Duodenal mucosa (tissue), 2 donors: ENCODE measurements around the gene HNRNPLL.
"Not testable (repeated sequence)": the region's sequence is repeated elsewhere in the genome, so short reads cannot be mapped to it uniquely, and the experiment has no call there.

Experiments used
- H3K27ac ChIP-seq: one replicate; pipeline ENCODE4 v1.7.0; 2013; ENCODE audit warnings: low read depth, low read length
- H3K27me3 ChIP-seq, 2 donors: one replicate each; pipeline ENCODE4 v1.7.0; 2013; ENCODE audit warnings: low read length in 2 of 2, control low read depth in 1 of 2; ENCODE audit not compliant: insufficient read depth in 2 of 2, control insufficient read depth in 1 of 2
- H3K36me3 ChIP-seq, 2 donors: one replicate each; pipeline ENCODE4 v1.7.0; 2013; ENCODE audit warnings: low read length in 2 of 2, control low read depth in 1 of 2; ENCODE audit not compliant: insufficient read depth in 2 of 2, control insufficient read depth in 1 of 2
- H3K4me1 ChIP-seq, 2 donors: one replicate each; pipeline ENCODE4 v1.7.0; 2013; ENCODE audit warnings: low read length in 2 of 2, control low read depth in 1 of 2; ENCODE audit not compliant: insufficient read depth in 2 of 2, control insufficient read depth in 1 of 2
- H3K4me3 ChIP-seq, 2 donors: one replicate each; pipeline ENCODE4 v1.7.0; 2013; ENCODE audit warnings: low read length in 2 of 2, low read depth in 1 of 2
- H3K9ac ChIP-seq, 2 donors: one replicate each; pipeline ENCODE4 v1.7.0; 2013; ENCODE audit warnings: low read length in 2 of 2, low read depth in 1 of 2
- H3K9me3 ChIP-seq, 2 donors: one replicate each; pipeline ENCODE4 v1.7.0; 2013; ENCODE audit warnings: low read length in 2 of 2, control low read depth in 1 of 2; ENCODE audit not compliant: control insufficient read depth in 1 of 2

Gene HNRNPLL

DNA sequence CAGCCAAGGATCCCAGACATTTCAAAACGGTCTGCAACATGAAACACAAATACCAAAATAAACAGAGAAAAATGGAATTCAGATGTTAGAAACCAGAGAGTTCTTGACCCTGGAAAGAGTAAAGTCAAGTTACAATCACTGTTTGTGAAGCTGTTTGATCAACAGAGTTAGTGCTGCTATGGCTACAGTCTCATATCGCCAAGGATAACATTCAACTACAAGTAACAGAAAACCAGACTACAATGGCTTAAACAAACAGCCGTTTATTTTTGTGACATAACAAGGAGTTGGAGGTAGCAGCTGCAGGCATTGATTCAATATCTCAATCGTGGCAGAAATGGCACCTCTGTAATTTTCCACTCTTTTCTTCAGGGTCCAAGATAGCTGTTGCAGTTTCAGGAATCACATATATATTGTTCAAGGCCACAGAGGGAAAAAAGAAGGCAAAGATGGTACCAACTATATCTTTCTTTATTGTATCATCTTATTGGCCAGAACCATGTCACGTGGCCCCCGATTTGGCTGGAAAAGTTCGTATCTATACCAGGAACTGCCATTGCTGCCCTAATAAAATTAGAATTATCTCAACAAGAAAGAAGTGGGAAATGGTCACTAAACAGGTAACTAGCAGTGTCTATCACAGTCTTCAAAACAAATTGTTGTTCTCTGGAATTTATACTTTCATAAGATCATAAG is 17.7 kb upstream of the HNRNPLL start:
- Histone ChIP-seq H3K4me1 (no peaks in the 10 kb centered on the region), H3K9ac (no peak overlapping the region), H3K4me3 (no peak overlapping the region), H3K27me3 (no peaks in the 10 kb centered on the region), H3K36me3 (no peaks in the 10 kb centered on the region), H3K27ac (no peak overlapping the region), H3K9me3 (no peaks in the 10 kb centered on the region)

DNA sequence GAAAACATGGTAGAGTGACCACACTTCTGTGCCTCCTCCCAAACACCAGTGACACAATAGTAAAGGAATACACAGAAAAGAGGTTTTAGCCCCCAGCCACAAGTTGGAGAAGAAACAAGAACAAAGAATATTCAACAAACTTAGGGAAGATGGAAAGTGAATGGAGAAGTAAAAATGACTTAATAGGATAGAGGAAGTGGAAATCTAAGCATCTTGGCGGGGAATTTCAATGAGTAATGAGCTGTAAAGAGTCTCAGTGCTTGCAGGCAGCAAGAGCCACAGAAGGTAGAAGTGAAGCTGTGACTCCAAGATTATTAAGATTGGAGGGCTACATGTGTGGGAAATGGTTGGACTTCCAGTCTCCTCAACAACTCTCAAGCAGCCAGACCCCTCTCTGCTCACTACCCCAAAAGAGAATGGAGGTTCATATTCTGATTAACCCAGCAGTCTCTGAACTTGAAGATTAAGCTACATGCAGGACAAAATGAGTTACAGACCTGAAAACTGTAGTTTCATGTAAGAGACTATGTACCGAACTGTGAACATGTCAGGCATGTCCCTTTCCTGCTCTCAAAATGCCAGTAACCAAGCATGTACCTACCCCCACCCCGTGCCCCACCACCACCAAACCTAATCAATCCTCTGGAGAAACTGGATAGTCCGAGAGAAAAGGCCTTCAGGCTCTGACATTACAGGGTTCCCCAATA is 16.9 kb upstream of the HNRNPLL start:
- Histone ChIP-seq H3K4me3 (no peak overlapping the region), H3K4me1 (no peaks in the 10 kb centered on the region), H3K36me3 (no peaks in the 10 kb centered on the region), H3K9ac (no peak overlapping the region), H3K9me3 (no peaks in the 10 kb centered on the region), H3K27me3 (no peaks in the 10 kb centered on the region), H3K27ac (no peak overlapping the region)

DNA sequence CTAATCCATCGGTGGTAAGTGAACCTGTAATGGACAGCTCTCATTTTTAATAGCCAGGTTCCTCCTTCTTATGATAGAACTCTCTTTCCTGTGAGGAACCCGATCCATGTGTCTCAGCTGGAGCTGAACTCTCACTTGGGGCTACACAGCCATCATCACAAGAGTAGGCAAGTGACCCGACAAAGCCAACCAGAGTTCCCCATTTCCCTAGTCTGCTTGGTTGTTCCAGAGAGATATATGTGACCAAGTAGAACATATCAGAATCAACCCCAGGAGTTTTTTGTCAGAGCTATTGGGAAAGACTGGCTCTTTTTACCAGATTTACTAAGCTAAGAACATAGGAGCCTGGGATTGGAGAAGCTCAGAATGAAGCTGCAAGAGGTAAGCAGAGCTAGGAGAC is 14.6 kb upstream of the HNRNPLL start:
- H3K36me3 ChIP-seq: no peaks in the 10 kb centered on the region
- H3K9me3 ChIP-seq: no peaks in the 10 kb centered on the region
- no peak overlapping the region for H3K4me3 ChIP-seq
- H3K27me3 ChIP-seq: no peaks in the 10 kb centered on the region
- peaks cover 0 to 5% of the 10 kb centered on the region in 2 donors for H3K4me1 ChIP-seq
- H3K27ac ChIP-seq: no peak overlapping the region
- H3K9ac ChIP-seq: no peak overlapping the region

DNA sequence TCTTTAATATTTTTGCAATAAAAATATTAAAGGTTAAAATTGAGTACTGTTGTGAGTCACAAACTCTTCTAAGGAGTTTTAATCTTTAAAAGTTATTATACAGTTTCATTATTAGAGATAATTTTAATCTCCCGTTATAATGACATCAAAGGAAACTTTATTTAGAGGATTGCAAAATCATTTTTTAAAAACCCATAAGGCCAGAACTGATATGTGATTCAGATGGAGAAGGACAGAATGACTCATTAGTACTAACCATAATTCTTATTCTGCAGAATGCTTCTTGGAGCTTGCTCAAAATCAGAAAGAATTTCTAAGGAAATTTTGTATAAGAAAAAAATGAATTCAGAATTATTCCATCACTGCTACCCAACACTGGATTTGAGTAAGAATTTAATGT is 12.5 kb upstream of the HNRNPLL start:
- peaks cover 0 to 15% of the 10 kb centered on the region in 2 donors for H3K4me1 ChIP-seq
- H3K9me3 ChIP-seq: no peaks in the 10 kb centered on the region
- H3K9ac ChIP-seq: no peak overlapping the region
- H3K4me3 ChIP-seq: no peak overlapping the region
- no peaks in the 10 kb centered on the region for H3K36me3 ChIP-seq
- H3K27ac ChIP-seq: no peak overlapping the region
- no peaks in the 10 kb centered on the region for H3K27me3 ChIP-seq

DNA sequence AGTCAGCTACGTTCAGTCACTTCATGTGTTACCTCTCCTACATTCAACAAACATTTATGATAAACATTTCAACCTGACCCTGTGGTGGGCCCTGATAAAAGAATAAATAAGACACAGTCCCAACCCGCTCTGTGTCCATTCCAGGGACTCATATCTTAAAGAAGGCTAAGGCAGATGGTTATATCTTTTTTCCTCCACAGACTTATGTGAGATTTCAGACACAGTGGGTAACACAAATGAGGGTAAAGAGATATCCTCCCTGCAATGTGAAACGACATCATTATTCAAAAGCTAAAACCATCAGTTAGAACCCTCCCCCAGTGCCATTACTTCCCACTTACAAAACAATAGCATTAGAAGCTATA is 11.1 kb upstream of the HNRNPLL start:
- Histone ChIP-seq H3K4me1 (peaks cover 0 to 15% of the 10 kb centered on the region in 2 donors), H3K27me3 (no peaks in the 10 kb centered on the region), H3K9me3 (no peaks in the 10 kb centered on the region), H3K4me3 (no peak overlapping the region), H3K27ac (no peak overlapping the region), H3K36me3 (no peaks in the 10 kb centered on the region), H3K9ac (no peak overlapping the region)

DNA sequence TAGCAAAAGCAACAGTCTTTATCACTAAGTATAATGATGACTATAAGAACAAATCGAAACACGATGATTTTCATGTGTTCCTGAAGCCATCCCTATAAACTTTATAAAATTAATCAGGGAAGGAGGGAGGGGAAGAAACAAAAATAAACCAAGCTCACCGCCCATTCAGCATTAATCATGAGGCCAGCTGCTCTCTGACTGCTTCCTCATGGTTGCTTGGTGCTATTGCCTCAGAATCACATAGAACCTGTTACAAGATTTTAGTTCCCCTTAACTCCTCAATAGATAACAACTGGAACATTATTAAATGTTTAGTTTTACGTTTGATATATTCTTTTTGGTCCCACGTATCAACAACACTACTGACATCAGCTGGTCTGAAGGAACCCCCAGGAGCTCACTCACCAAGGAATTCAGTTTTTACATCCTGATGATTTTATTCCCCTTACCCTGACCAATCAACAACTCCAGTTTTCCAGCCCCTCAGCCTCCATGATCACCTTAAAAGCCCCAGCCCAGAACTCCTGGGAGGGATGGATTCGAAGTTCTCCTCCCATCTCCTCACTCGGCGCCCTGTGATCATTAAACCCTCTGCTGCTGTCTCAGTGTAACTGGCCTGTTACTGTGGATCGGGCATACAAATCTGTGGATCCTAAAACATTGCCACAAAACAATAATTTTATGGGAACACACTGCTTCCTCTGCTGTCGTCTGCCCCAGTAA is 10.6 kb upstream of the HNRNPLL start:
- H3K36me3 ChIP-seq: no peaks in the 10 kb centered on the region
- H3K9ac ChIP-seq: no peak overlapping the region
- peaks cover 0 to 15% of the 10 kb centered on the region in 2 donors for H3K4me1 ChIP-seq
- H3K4me3 ChIP-seq: no peak overlapping the region
- no peak overlapping the region for H3K27ac ChIP-seq
- H3K9me3 ChIP-seq: no peaks in the 10 kb centered on the region
- no peaks in the 10 kb centered on the region for H3K27me3 ChIP-seq

DNA sequence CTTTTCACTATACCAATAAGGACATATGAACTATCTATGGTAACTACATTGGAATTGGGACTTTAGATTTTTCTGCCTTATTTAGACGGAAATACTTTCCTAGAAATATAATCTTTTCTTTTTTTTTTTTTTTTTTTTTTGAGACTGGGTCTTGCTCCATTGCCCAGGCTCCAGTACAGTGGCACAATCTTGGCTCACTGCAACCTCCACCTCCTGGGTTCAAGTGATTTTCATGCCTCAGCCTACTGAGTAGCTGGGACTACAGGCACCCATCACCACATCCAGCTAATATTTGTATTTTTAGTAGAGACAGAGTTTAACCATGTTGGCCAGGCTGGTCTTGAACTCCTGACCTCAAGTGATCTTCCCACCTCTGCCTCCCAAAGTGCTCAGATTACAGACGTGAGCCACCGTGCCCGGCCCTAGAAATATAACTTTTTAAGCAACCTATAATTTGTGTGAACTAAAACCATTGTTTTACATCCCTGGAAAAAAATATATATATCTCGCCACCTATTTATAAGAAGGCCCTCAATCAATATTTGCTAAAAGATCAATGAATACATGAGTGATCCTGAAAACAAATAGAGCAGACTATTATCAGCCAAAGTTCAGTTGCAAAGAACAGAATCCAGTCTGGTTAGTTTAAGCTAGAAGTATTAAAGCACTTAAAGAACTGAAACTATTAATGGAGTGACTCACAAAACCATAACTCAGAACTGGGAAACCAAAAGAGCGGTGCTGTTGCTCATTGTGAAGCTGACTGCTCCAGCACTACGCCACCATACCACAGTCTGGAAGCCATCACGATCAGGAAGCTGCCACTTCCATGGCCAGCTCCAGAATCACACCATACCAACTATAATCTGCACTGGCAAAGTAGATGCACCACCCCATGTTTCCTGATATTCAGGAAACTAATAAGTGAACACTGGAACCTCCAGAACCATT is 8.4 kb upstream of the HNRNPLL start:
- no peak overlapping the region for H3K9ac ChIP-seq
- H3K9me3 ChIP-seq: no peaks in the 10 kb centered on the region
- H3K4me3 ChIP-seq: no peak overlapping the region
- no peaks in the 10 kb centered on the region for H3K36me3 ChIP-seq
- H3K27me3 ChIP-seq: no peaks in the 10 kb centered on the region
- peaks cover 0 to 15% of the 10 kb centered on the region in 2 donors for H3K4me1 ChIP-seq
- no peak overlapping the region for H3K27ac ChIP-seq

DNA sequence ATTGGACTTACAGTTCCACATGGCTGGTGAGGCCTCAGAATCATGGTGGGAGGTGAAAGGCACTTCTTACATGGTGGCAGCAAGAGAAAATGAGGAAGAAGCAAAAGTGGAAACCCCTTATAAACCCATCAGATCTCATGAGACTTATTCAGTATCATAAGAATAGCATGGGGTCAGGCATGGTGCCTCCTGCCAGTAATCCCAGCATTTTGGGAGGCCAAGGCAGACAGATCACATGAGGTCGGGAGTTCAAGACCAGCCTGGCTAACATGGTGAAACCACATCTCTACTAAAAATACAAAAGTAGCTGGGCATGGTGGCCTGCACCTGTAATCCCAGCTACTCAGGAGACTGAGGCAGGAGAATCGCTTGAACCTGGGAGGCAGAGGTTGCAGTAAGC is 6.5 kb upstream of the HNRNPLL start:
- peaks cover 0 to 15% of the 10 kb centered on the region in 2 donors for H3K4me1 ChIP-seq
- not testable (repeated sequence) for H3K27me3 ChIP-seq, H3K36me3 ChIP-seq, H3K4me3 ChIP-seq, H3K27ac ChIP-seq, H3K9me3 ChIP-seq, H3K9ac ChIP-seq

DNA sequence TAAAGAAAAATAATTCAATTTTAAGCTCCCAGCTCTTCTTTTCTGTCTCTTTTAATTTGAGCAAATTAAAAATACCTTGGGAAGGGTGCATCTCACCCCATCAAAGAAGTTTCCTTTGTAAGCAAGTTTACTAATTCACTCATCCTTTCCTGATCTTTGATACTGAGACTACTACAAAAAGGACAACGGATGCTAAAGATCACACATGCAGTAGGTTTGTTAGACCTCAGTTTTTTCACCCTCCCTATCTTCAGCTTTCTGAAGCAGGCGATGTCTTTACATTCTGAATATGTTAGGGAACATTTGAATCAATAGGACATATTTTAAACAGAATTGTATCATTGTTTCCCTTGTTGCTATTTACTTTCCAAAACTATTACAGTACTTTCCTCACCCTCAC is 6.0 kb upstream of the HNRNPLL start:
- H3K36me3 ChIP-seq: no peaks in the 10 kb centered on the region
- no peak overlapping the region for H3K4me3 ChIP-seq
- H3K9ac ChIP-seq: no peak overlapping the region
- H3K27ac ChIP-seq: no peak overlapping the region
- no peaks in the 10 kb centered on the region for H3K9me3 ChIP-seq
- peaks cover 0 to 18% of the 10 kb centered on the region in 2 donors for H3K4me1 ChIP-seq
- H3K27me3 ChIP-seq: no peaks in the 10 kb centered on the region
